H1 (cell line): ENCODE data around the gene PLSCR1. TPM values are rescaled to one million over a fixed set of nuclear protein-coding genes. Genes with fewer than 3 reads are reported as not detected.

Source experiments
- FOSL1 ChIP-seq: IDR thresholded peaks from 2 replicates; pipeline ENCODE4 v1.6.1; 2011; ENCODE audit warnings: mild to moderate bottlenecking, low read depth, low read length, moderate library complexity; ENCODE audit not compliant: insufficient read depth
- NANOG ChIP-seq: IDR thresholded peaks from 2 replicates; pipeline ENCODE4 v1.6.1; 2011; ENCODE audit warnings: low read length, low read depth, mild to moderate bottlenecking, inconsistent platforms; ENCODE audit not compliant: insufficient read depth, poor library complexity, severe bottlenecking
- POU5F1 ChIP-seq: IDR thresholded peaks from 2 replicates; pipeline ENCODE4 v1.6.1; 2011; ENCODE audit warnings: low read depth, mild to moderate bottlenecking, low read length, moderate library complexity
- RFX5 ChIP-seq: IDR thresholded peaks from 2 replicates; pipeline ENCODE4 v1.6.1; 2011; ENCODE audit warnings: low read depth, low read length, improper control_type of control experiment, borderline replicate concordance
- polyA plus RNA-seq, 7 experiments: library from polyadenylated mRNA; depleted of rRNA in 3 of 7; stranded (reverse) in 5 of 7; unstranded in 2 of 7; fragments of >200 nt in 5 of 7; fragments of 200-250 nt in 2 of 7; gene quantifications; 1 replicate in 5 of 7; 2 replicates in 1 of 7; 4 replicates in 1 of 7; pipeline versions ENCODE4 v1.2.1 to v1.2.3, GENCODE V29; 2011 to 2013; ENCODE audit warnings: missing spikeins in 2 of 7, mixed read lengths in 2 of 7
- total RNA-seq: library from RNA; stranded (reverse); fragmentation: NEBNext Ultra II Directional; extraction: Animal tissue kit (Norgen Biotek cat#: 25700); gene quantifications from 2 replicates; pipeline ENCODE4 v1.2.1, GENCODE V29; 2021

PLSCR1 gene
- total and polyA plus RNA-seq, 2 of the 8 experiments (the other 6 are each of a cell fraction or from before 2014, with no cell fraction given) = 32.2 to 48.5 TPM

DNA sequence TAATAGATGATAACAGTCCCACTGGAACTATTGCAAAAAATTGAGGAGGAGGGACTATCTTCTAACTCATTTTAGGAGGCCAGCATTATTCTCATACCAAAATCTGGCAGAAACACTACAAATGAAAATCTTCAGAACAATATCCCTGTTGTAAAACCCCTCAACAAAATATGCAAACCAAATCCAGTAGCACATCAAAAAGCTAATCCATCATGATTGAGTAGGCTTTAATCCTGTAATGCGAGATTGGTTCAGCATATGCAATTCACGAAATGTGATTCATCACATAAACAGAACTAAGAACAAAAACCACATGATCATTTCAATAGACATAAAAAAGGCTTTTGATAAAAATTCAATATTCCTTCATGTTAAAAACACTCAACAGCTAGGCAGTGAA, 51.2 kb downstream of the PLSCR1 start (continued):
- TF ChIP-seq NANOG (no peak), FOSL1 (no peak), RFX5 (no peak), POU5F1 (no peak)
